HG02840 (cell line): Measurements from ENCODE around the gene WDR74.
"Not testable (repeated sequence)": the region's sequence is repeated elsewhere in the genome, so short reads cannot be mapped to it uniquely, and the experiment has no call there.

Source experiments
- ATAC-seq: cut with Tn5 transposase; IDR thresholded peaks from one replicate; pipeline ENCODE4 v1.9.1; 2021; ENCODE audit warnings: mild to moderate bottlenecking, moderate library complexity, moderate number of reproducible peaks; ENCODE audit not compliant: unreplicated experiment, low FRiP score

The WDR74 gene

GRCh38 chr11:62860835-62861563, 21.6 kb upstream of the WDR74 start:
- no peak for ATAC-seq

- ATAC-seq, result not testable (repeated sequence)
These were observed 19.9 kb upstream of the WDR74 start for GRCh38 chr11:62859281-62859703.

- no peak for ATAC-seq
These were observed 18.8 kb upstream of the WDR74 start for GRCh38 chr11:62858201-62858600.

GRCh38 chr11:62857541-62857982, 18.2 kb upstream of the WDR74 start:
- no peak for ATAC-seq

- ATAC-seq, result no peak
These were observed 17.0 kb upstream of the WDR74 start for GRCh38 chr11:62856333-62856895.

GRCh38 chr11:62855571-62856332, 16.4 kb upstream of the WDR74 start:
- ATAC-seq, result peak; percentile 91

- no peak for ATAC-seq
These were observed 15.6 kb upstream of the WDR74 start for GRCh38 chr11:62854825-62855570.

GRCh38 chr11:62854013-62854824, 14.8 kb upstream of the WDR74 start:
- no peak for ATAC-seq

- no peak for ATAC-seq
These were observed 14.0 kb upstream of the WDR74 start for GRCh38 chr11:62853279-62853965.

GRCh38 chr11:62852523-62853188, 13.3 kb upstream of the WDR74 start:
- ATAC-seq, result no peak

- ATAC-seq, result no peak
These were observed 12.6 kb upstream of the WDR74 start for GRCh38 chr11:62851807-62852522.

GRCh38 chr11:62850911-62851806, 11.8 kb upstream of the WDR74 start:
- no peak for ATAC-seq

GRCh38 chr11:62847767-62848314, 8.5 kb upstream of the WDR74 start:
- no peak for ATAC-seq

GRCh38 chr11:62846177-62846576, 6.8 kb upstream of the WDR74 start:
- ATAC-seq, result no peak

GRCh38 chr11:62844154-62844553, 4.8 kb upstream of the WDR74 start:
- ATAC-seq, result no peak

- ATAC-seq, result no peak
These were observed 4.1 kb upstream of the WDR74 start for GRCh38 chr11:62843466-62843865.

GRCh38 chr11:62842891-62843290, 3.5 kb upstream of the WDR74 start:
- not testable (repeated sequence) for ATAC-seq
